Activated T-cell treated with anti-CD3 and anti-CD28 coated beads for 24 hours (primary cell): ENCODE data around the gene KIAA1191.
A peak's percentile ranks its signal among the peaks of the same experiment; 100 is the strongest.

ENCODE experiments used
- DNase-seq: peaks from one replicate; pipeline ENCODE4 v3.0.0-alpha.2; 2020; ENCODE audit warnings: low read depth

KIAA1191 gene

GRCh38 chr5:176365351-176366231, 4.0 kb upstream of the KIAA1191 start, which contains the start of gene ARL10:
ARL10 (plus strand) TSS chr5:176365487; CDS start chr5:176365564, 77 bp downstream.
- peak; percentile 50 for DNase-seq

- no peak for DNase-seq
Measured at GRCh38 chr5:176364765-176365350, 3.3 kb upstream of the KIAA1191 start.

DNA sequence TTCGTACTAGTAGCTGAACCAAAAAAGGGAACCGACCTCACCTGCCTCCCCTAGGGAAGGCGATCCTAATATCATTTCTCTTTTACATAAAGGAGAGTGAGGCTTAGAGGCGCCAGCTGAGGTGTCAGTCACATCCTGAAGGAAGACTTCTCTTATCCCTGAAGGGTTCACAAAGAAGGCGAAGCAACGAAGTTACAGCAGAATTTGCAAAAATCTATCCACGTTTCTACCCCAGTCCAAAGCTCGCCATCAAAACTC, 598 bp upstream of the KIAA1191 start:
- DNase-seq: no peak

DNA sequence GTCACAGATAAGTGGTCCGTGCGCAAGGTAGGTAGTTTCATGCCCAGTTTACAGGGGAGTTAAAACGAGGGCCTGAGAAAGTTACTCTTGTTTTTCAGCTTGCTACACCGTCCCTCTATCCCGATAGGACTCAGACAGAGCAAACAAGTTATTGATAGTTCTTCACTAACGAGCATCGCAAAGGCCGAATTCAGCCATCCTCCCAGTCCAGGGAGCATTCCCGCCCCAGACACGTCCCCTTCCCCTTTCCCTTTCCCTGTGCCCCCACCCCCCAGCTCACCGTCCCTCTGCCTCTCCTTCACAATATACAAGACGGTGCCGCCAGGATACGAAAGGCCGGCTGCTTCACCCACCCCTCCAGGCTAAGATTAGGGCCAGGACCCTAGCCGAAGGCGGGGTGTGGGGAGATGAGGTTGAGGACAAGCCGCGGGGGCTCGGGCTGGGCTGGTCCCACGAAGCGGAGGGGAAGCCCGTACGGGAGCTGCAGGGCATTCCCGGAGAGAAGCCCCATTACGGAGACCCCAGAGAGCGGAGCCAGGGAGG, 599 bp downstream of the KIAA1191 start:
- no peak for DNase-seq

DNA sequence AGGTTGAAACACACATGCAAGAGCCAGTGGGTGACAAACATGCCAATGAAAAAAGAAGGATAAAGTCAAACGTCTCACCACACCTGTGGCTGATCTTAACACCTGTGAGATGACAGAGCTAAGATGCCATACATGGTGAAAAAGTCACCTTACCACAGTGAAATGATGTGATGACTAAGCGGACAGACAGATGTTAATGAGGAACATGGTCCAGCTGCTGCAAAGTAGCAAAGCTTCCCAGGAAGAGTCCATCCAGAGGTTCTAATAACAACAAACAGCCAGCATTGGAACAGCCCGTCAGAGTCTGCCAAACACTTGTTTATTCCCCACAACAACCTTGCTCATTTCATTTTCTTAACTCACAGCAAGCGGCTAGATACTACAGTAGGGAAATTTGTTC, 1.9 kb downstream of the KIAA1191 start:
- no peak for DNase-seq

DNA sequence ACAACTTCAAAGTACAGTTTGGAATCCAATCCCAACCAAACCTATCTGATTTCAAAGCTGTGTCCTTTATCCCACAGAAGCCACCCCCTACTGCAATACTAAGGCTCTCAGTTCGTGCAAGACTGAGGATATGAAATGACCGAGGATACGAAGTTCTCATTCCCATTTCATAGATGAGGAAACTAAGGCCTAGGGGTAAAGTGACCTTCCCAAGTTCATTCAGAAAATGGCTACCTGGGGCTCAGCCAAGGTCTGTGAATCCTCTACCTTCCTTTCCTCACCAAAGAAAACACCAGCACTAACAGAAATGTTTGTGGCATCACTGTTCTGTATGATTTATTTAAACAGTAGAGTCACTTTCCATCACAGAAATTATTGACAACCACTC, 5.4 kb downstream of the KIAA1191 start:
- DNase-seq: no peak

GRCh38 chr5:176355400-176356178, 6.0 kb downstream of the KIAA1191 start:
- DNase-seq: no peak

DNA sequence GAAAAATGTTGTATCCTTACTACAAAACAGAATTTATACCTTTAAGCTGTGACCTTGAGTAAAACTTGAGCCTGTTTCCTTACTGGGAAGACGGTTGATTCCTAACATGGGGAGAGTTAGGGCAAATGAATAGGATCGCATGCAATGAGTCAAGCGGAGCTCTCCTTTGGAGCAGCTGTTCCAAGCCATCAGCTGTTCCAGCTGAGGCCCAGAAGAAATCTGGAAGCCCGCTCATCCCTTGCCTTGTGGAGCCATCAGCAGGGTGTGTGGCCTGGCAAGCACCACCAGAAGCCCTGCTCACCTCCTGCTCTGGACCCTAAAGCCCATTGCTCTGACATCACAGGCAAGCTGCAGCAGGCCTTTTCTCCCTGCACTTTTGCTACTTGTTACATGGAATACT, 8.0 kb downstream of the KIAA1191 start:
- DNase-seq: no peak

- DNase-seq: no peak
Measured at GRCh38 chr5:176352116-176352878, 9.3 kb downstream of the KIAA1191 start.

DNA sequence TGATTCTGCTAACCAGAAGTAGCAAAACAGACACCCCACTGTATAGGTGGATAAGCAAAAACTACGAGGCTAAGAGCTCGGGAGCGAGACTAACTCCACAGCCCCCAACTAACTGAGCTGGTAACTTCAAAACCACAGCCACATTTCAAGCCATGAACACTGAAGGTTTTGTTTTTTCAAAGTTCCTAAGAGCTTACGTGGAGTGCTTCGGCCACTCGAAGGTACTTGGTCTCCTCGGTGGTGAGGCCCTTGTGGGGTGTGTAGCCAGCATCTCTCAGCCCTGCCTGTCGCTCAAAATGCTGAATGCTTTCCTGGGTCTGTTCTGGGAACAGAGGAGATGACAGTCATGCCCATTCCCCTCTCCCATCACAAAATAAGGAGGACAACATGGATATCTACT, 11.1 kb downstream of the KIAA1191 start:
- DNase-seq: no peak

DNA sequence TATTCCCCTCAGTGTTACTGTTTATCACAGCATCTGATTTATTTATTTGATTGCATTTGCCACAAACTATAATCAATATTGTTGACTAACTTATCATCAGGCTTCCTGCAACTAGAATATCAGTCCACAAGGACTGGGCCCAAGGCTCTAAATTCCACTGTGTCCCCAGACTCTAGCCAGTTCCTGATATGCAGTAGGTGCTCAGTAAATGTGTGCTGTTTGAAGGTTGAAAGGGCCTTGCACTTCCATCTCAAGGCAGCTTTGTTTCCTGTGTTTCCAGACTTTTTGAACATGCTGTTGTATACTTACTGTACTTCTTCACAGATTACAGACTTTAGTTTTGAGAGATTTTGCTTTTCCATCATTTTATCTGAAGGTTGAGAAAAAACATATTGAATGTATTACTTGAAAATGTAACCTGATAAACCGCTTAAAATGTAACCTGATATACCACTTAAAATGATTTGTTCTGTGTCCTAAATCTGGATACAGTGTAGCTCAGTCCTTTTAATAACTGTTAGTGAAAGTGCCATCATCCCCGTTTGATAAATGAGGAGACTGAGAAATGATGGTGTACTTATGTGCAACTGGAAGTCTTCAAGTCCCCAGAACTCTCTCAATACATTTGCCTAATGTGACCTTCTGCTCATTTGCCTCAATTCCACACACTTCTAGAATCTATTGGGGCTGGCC, 18.7 kb downstream of the KIAA1191 start:
- no peak for DNase-seq

- no peak for DNase-seq
Measured at GRCh38 chr5:176342158-176342483, 19.4 kb downstream of the KIAA1191 start.

- no peak for DNase-seq
Measured at GRCh38 chr5:176341325-176342157, 20.0 kb downstream of the KIAA1191 start.

DNA sequence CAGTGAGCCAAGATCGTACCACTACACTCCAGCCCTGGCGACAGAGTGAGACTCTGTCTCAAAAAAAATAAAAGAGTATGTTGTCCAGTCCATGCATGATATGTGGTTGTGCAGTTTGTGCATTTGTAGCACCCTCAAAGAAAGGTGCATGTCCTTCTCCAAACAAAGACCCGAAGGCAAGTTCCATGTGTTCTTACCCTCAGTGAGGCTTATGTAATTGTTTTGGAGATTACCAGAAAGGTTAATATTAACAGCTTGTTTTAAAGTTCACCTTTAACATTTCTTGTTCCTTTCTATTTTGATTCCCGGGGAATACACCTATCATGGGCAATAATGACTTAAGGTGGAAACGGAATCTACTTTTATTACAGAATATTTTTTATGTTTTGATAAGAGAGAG, 22.3 kb downstream of the KIAA1191 start:
- DNase-seq: no peak

GRCh38 chr5:176337913-176338312, 23.7 kb downstream of the KIAA1191 start:
- DNase-seq: no peak

DNA sequence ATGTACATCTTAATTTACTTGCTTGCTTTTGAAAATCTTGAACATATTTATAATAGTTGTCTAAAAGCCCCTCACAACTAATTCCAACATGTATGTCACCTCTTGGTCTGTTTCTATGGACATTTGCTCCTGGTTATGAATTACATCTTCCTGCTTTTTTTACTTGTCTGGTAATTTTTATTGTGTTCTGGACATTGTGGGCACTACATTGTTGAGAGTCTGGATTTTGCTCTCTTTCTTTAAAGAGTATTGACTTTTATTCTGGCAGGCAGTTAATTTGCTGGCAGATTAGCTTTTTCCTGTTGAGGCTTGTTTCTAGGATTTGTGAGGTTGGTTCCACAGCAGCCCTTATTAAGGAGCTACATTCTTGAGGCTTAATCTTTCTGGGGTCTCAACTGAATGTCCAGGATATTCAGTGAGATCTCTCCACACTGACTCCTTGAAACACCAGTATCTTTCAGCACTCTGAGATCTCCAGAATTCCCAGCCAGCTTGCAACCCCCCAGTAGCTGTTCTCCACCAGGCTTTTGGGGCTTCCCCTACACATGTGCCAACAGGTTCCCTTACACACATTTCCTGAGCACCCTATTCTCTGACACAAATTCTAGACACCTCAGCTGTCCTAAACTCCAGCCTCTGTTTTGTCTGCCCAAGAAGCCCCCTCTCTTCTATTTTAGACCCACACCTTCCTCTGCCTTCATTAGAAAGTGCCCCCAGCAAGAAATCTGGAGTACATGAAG, 27.4 kb downstream of the KIAA1191 start:
- DNase-seq: no peak

- no peak for DNase-seq
Measured at GRCh38 chr5:176320577-176320976, 41.0 kb downstream of the KIAA1191 start.

- no peak for DNase-seq
Measured at GRCh38 chr5:176319827-176320554, 41.6 kb downstream of the KIAA1191 start.
